Gastrocnemius medialis (tissue), 4 donors: ENCODE data around the gene DDX54.

ENCODE experiments used
- CTCF ChIP-seq, 5 experiments: fragments of 450-650 bp in 3 of 5; fragments of 200-600 bp in 2 of 5; sonication (generic) in 2 of 5; IDR thresholded peaks in 4 of 5; conservative IDR thresholded peaks in 1 of 5; 1 replicate in 4 of 5; 2 replicates in 1 of 5; pipeline ENCODE4 v1.5.1; 2016 to 2019; ENCODE audit warnings: antibody characterized with exemption in 5 of 5, mild to moderate bottlenecking in 3 of 5, moderate library complexity in 3 of 5
- POLR2A ChIP-seq, 2 donors: fragments of 450-650 bp; IDR thresholded peaks; one replicate each; pipeline ENCODE4 v1.6.1; 2017; ENCODE audit warnings: antibody characterized with exemption in 2 of 2, mild to moderate bottlenecking in 2 of 2, moderate library complexity in 2 of 2

GRCh38 chr12:113149361-113150150 lies 35.7 kb downstream of the DDX54 start, which contains the start of gene CFAP73:
- TF ChIP-seq CTCF (IDR thresholded peaks at IDR 0.05 in 4 of 5, conservative IDR thresholded peaks at IDR 0.05 in 1 of 5), result no peak
- no peak for TF ChIP-seq POLR2A (IDR thresholded peaks at IDR 0.05)
